GM12873 (cell line): ENCODE data around the gene GJC2.

Experiments used
- TF ChIP-seq, protein P1 (sequence below): IDR thresholded peaks from 2 replicates; pipeline ENCODE4 v1.5.1; 2012; ENCODE audit warnings: low read depth, mild to moderate bottlenecking, moderate library complexity, low read length, control low read depth; ENCODE audit not compliant: insufficient read depth; ENCODE audit errors: missing control alignments

Gene GJC2

DNA sequence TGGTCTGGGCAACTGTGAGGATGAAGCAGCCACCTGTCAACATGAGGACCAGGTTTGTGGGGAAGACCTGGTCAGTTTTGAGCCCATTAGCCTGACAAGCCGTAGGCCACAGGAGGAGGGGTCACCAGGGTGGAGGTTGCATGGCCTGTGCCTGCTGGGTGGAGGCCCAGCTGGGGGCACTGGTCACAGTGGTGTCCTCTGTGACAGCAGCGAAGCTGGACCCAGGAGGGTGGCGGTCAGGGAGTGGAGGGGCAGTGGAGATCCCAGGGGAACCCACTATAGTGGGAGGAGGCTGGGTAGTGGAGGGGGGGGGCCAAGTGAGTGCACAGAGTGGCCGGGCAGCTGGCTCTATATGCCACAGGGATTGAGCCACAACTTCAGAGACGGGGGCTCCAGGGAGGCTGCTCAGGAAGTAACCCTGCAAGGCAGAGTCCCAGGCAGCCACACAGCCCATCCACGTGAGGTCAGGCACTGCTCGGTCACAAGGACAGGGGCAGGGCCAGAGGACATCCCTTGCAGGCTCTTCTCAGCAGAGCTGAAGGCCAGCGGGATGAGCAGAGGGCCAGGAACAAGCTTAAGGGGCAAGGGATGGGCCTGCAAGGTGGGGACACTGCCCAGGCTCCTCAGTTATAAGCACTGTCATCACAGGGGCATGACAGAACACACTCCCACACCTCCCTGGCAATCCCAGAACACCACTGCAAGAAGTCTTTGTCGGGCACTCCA lies 44.3 kb upstream of the GJC2 start:
- TF ChIP-seq, protein P1, sequence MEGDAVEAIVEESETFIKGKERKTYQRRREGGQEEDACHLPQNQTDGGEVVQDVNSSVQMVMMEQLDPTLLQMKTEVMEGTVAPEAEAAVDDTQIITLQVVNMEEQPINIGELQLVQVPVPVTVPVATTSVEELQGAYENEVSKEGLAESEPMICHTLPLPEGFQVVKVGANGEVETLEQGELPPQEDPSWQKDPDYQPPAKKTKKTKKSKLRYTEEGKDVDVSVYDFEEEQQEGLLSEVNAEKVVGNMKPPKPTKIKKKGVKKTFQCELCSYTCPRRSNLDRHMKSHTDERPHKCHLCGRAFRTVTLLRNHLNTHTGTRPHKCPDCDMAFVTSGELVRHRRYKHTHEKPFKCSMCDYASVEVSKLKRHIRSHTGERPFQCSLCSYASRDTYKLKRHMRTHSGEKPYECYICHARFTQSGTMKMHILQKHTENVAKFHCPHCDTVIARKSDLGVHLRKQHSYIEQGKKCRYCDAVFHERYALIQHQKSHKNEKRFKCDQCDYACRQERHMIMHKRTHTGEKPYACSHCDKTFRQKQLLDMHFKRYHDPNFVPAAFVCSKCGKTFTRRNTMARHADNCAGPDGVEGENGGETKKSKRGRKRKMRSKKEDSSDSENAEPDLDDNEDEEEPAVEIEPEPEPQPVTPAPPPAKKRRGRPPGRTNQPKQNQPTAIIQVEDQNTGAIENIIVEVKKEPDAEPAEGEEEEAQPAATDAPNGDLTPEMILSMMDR: no peak

DNA sequence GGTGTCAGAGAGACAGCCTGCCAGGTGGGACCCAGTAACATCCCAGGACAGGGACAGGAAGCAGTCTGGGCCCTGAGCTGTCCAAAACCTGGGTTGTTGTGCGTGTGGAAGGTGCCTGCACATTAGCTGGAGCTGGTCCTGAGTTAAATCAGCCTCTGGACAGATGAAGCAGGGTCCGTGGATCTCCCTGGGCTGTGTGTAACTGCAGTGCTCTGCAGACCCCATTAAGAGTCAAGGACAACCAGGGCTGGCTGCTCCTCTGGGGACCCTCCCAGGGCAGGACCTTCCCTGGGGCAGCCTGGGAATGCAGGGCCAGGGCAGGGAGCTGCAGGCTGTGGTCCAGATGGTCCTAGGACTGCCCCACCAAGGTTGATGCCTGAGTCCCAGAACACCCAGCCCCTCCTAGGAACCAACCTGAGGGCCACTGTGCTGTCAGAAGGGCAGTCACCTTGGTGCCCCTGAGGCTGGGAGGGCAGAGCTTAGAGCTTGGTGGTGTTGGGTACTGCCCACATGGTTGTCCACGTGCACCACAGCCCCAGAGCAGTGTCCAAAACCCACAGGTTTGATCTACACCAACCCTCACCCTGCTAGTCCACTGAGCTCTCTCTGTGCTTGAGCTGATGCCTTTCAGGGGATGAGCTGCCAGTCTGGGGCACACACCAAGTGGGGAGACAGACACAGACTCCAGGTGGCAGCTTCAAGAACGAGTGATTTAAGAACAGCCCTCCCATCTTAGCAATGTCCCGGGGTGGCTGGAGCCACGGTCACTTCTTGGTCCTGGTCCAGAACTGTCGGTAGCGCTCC lies 43.5 kb upstream of the GJC2 start:
- TF ChIP-seq, protein P1: no peak

DNA sequence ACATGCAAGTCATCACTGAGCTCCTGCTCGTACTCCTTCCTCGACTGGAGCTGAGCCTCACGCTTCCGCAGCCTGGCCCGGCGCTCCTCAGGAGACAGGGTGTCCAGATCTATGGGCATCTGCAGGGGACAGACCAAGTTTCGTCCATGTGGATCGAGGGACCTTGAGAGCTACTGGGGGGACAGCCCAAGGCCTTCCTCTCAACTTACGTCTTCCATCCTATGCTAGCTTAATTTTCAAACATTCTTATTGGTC lies 43.0 kb upstream of the GJC2 start:
- TF ChIP-seq, protein P1: no peak

DNA sequence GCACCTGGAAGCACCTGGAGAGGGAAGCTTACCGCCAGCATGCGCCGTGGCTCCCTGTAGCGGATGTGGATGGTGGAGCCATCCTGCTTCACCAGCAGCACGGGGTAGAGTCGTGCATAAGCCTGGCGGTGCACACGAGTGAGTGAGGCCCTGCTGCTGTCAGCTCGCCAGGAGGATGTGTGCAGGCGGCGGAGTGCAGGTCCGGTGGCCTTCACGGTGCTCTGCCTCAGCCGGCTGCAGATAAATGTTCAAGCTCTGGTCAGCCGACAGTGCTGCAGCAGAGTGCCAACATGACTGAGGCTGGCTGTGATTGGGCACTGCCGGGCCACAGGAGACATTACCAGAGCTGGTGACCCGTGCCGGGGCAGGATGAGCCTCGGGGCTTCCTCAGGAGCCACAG lies 42.1 kb upstream of the GJC2 start:
- TF ChIP-seq, protein P1: no peak

DNA sequence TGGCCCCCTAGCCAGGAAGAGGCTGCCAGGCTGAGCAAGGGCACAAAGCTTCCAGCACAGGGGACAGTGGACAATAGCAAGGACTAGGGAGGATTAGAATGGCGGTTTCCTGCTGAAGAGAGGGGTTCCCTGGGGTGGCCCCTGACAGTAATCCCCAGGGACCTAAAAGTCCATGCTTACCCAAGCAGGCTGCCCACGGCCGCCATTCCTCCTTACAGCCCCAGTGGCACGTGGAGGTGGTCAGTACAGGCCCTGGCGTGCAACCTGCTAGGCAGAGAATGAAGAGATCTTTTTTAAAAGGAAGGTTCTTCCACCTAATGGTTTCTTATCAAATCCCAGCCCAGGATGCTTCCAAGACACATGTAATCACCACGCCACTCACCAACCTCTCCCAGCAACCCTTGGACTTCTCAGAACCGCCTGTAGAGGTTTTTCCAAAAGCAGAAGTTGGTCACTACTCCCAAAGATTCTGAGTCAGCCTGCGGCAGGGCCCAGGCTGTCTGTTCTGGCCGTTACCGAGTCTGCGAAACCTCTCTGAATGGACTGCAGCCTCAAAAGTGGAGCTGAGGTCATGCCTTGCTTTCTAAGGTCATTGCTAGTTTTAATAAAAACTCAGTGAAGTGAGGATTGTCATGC lies 41.6 kb upstream of the GJC2 start:
- TF ChIP-seq, protein P1: no peak

DNA sequence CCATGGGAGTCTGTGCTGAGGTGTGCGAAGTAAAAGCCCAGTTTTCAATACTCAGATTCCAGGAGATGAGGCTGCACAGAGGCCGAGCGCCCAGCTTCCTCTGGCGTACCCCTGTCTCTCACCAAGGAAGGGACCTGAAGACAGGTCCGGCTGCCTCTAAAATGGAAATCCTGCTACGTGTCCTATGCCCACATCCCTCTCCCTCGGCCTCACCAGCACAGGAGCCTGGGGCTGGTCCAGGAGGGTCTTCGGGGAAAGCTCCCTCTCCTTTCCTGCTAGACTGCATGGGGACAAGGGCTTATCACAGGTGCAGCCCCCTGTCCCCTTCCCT lies 41.0 kb upstream of the GJC2 start:
- TF ChIP-seq, protein P1: no peak

DNA sequence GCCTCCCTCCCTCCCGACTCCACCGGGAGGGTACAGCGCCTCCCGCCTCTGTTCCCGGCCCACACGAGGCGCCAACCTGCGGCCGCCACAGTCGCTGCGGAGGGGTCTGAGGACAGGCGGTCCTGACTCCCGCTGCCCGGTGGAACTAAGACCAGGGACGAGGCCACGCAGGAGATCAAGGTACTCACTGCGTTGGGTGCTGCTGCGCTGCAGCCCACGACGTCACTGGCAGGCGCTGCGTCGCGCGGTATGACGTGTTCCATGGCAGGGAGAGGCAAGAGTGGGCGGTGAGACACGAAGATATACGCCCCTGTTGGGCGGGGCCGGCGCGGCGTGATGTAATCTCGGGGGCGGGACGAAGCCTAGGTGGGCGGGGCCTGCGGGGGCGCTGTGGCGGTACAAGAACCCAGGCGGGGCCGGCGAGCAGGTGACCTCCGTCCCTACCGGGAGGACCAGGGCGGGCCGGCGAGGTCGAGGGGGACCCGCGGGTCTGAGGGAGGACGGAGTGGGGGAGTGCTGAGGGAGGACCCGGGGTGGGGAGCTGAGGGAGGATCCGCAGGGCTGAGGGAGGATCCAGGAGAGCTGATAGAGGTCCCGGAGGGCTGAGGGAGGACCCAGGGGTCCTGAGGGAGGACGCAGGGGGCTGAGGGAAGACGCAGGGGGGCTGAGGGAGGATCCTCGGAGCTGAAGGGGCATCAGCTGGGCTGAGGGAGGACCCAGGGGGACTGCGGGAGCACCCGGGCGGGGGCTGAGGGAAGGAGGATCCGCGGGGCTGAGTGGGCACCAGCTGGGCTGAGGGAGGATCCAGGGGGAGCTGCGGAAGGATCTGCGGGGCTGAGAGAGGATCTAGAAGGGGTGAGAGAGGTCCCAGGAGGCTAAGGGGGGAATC lies 40.4 kb upstream of the GJC2 start, which contains the start of gene MRPL55:
TSS of gene MRPL55 (minus strand) at position 227 of the 889 bp plus-strand sequence. CDS start 1,039 bp downstream, outside the sequence.
- TF ChIP-seq, protein P1: no peak
